ENCODE measurements around the gene PECR.

GRCh38 chr2:216033403-216033802 is 48.2 kb downstream of the PECR start:
- TF ChIP-seq CTCF (IDR thresholded peaks at IDR 0.05) (no peak), POLR2A (IDR thresholded peaks at IDR 0.05) (no peak)
